Smooth muscle cell (in vitro differentiated cells): Measurements from ENCODE around the gene TXNDC2. TPM values are rescaled to one million over a fixed set of nuclear protein-coding genes. Genes with fewer than 3 reads are reported as not detected.
A peak's percentile ranks its signal among the peaks of the same experiment; 100 is the strongest.

Experiments used
- DNase-seq: peaks from one replicate; lab custom pipeline; 2025; ENCODE audit not compliant: unreplicated experiment; lab: John Stamatoyannopoulos, UW
- H2AFZ ChIP-seq: fragments of 200-600 bp; sonication (generic); 2 replicates; pipeline ENCODE4 v1.6.0; 2016; ENCODE audit warnings: antibody characterized with exemption, low read depth, mild to moderate bottlenecking
- H3F3A ChIP-seq: fragments of 200-600 bp; sonication (generic); 2 replicates; pipeline ENCODE4 v1.6.0; 2017; ENCODE audit warnings: antibody characterized with exemption, low read depth
- H3K27ac ChIP-seq: fragments of 200-600 bp; sonication (generic); 2 replicates; pipeline ENCODE4 v1.5.1; 2016; ENCODE audit warnings: low read depth, mild to moderate bottlenecking
- H3K27me3 ChIP-seq: fragments of 200-600 bp; sonication (generic); 2 replicates; pipeline ENCODE4 v1.6.1; 2016; ENCODE audit warnings: low read depth, mild to moderate bottlenecking
- H3K36me3 ChIP-seq: fragments of 200-600 bp; sonication (generic); 2 replicates; pipeline ENCODE4 v1.5.1; 2016; ENCODE audit warnings: low read depth
- H3K4me1 ChIP-seq: fragments of 200-600 bp; sonication (generic); 2 replicates; pipeline ENCODE4 v1.5.1; 2016; ENCODE audit warnings: low read depth
- H3K4me2 ChIP-seq: fragments of 200-600 bp; sonication (generic); 2 replicates; pipeline ENCODE4 v1.6.0; 2016; ENCODE audit warnings: mild to moderate bottlenecking
- H3K4me3 ChIP-seq: fragments of 200-600 bp; sonication (generic); 2 replicates; pipeline ENCODE4 v1.5.1; 2016; ENCODE audit warnings: mild to moderate bottlenecking
- H3K79me2 ChIP-seq: fragments of 200-600 bp; sonication (generic); 2 replicates; pipeline ENCODE4 v1.6.0; 2016; ENCODE audit warnings: low read depth, mild to moderate bottlenecking
- H3K9ac ChIP-seq: fragments of 200-600 bp; sonication (generic); 2 replicates; pipeline ENCODE4 v1.6.0; 2016; ENCODE audit warnings: low read depth
- H3K9me3 ChIP-seq: fragments of 200-600 bp; sonication (generic); replicated peaks from 2 replicates; pipeline ENCODE4 v1.5.1; 2016; ENCODE audit warnings: low read depth
- H4K20me1 ChIP-seq: fragments of 200-600 bp; sonication (generic); 2 replicates; pipeline ENCODE4 v1.6.0; 2016; ENCODE audit warnings: low read depth
- CTCF ChIP-seq: fragments of 200-600 bp; sonication (generic); IDR thresholded peaks from 2 replicates; pipeline ENCODE4 v1.5.1; 2017; ENCODE audit warnings: borderline replicate concordance, mild to moderate bottlenecking, antibody characterized with exemption; ENCODE audit not compliant: insufficient read depth, poor library complexity, severe bottlenecking
- WGBS: methylation state at CpG from one replicate; pipeline ENCODE4 v1.1.7; 2016; ENCODE audit warnings: low lambda C conversion rate; 5-methylcytosine and 5-hydroxymethylcytosine counted together
- polyA plus RNA-seq: library from polyadenylated mRNA; unstranded; fragments of >200 nt; fragmentation: Nextera tagmentation; extraction: Ambion mirVana; gene quantifications from 2 replicates; pipeline ENCODE4 v1.2.1, GENCODE V29; 2016
- total RNA-seq: library from RNA; depleted of rRNA; stranded (reverse); fragments of >200 nt; gene quantifications from 2 replicates; pipeline ENCODE4 v1.2.3, GENCODE V29; 2014

TXNDC2 gene
- total and polyA plus RNA-seq, 2 experiments from 2014 or later, result 0.58 TPM; not detected in 1

DNA sequence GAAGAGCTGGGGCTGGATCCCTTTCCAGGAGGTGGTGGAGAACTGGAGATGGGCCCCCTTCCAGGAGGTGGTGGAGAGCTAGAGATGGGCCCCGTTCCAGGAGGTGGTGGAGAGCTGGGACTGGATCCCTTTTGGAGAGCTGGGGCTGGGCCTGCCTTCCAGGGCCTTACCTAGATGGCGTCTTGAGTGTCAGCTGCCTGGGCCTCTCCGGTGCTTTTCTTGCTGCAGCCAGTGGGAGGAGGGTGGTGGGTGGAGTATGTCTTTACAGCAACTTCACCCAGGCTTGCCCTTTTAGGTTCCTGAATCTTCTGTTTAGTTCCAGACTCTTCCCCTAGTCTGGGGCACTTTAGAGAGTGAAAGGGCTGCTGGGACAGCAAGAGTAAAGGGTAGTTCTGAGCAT lies 19.1 kb upstream of the TXNDC2 start:
- no peaks in the 10 kb centered on the region for H4K20me1 ChIP-seq
- H3F3A ChIP-seq, result peaks cover 32% of the 10 kb centered on the region
- H3K27me3 ChIP-seq, result no peaks in the 10 kb centered on the region
- H3K4me3 ChIP-seq, result no peak overlapping the region
- no peak overlapping the region for H2AFZ ChIP-seq
- H3K9me3 ChIP-seq, result no peaks in the 10 kb centered on the region
- no peaks in the 10 kb centered on the region for H3K79me2 ChIP-seq
- no peak overlapping the region for H3K9ac ChIP-seq
- H3K36me3 ChIP-seq, result no peaks in the 10 kb centered on the region
- H3K4me2 ChIP-seq, result no peak overlapping the region
- WGBS, result 71% methylated on average over 3 of the region's 3 CpGs
- no peak overlapping the region for H3K27ac ChIP-seq
- H3K4me1 ChIP-seq, result peaks cover 17% of the 10 kb centered on the region
- no peak for TF ChIP-seq CTCF
- no peak for DNase-seq

DNA sequence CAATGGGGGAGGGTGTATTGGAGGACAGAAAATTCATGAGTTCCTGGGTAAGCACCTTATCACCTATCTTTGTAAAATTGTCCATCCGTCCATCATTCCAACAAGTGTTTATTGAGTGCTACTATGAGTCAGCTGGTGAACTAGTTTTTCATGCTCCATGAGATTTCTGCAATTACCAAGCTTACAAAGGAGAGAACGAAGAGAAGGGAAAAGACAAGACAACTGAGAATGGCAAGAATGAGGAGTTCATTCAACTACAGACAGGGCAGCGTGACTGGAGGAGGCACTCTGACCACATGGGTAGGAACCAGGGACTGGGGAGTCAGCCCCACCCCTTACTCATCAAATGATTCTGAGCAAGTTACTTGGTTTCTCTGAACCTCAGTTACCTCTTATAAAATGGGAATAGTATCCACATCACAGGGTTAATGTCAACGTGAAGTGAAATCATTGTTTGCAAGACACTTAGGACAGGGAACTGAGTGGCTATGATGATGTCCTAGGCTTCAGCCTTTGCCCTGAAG lies 18.6 kb upstream of the TXNDC2 start:
- no peak for TF ChIP-seq CTCF
- H3K79me2 ChIP-seq, result no peaks in the 10 kb centered on the region
- no peaks in the 10 kb centered on the region for H4K20me1 ChIP-seq
- H3F3A ChIP-seq, result peaks cover 27% of the 10 kb centered on the region
- H3K27ac ChIP-seq, result peak overlapping the region; percentile 61
- no peaks in the 10 kb centered on the region for H3K27me3 ChIP-seq
- DNase-seq, result no peak
- H3K9ac ChIP-seq, result no peak overlapping the region
- 39% methylated on average over 4 of the region's 4 CpGs for WGBS
- no peaks in the 10 kb centered on the region for H3K36me3 ChIP-seq
- H3K4me2 ChIP-seq, result peak overlapping the region; percentile 15
- H3K9me3 ChIP-seq, result no peaks in the 10 kb centered on the region
- H2AFZ ChIP-seq, result no peak overlapping the region
- H3K4me1 ChIP-seq, result peaks cover 17% of the 10 kb centered on the region
- H3K4me3 ChIP-seq, result no peak overlapping the region

DNA sequence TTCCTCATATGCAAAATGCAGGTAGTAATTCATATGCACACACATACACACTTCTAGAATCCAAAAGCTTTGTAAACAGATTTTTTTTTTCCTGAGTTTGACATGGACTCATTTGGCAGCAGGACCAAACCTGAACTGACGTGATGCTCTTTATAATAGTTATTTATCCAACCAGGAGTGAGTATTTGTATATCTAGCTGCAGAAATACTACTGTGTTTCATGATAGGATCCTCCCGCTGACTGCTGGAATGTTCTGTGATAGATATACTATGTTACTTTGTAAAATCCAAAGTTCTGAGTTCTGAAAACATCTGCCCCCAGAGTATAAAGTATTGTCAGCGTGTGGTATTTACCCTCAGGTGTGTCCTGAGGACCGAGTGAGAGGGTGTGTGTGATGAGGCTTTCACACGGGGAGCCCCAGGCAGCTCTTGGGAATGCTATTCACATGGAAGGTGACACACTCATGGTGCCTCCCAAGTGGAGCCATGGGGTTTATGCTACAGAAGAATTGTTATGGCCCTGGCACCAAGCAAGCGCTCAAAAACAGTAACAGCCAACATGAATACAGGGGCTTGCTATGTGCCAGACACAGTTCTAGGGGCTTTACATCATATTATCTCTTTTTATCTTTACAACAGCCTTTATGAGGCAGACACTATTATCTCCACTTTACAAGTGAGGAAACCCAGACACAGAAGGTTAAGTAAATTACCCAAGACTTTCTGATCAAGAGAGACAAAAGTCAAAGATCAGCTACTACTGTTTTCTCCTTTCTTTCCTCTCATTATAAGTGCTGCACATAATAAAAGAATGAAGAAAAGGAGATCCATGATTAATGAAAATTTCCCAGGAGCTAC lies 16.7 kb upstream of the TXNDC2 start:
- Histone ChIP-seq H3K9ac (no peak overlapping the region), H3K79me2 (no peaks in the 10 kb centered on the region), H3K9me3 (no peaks in the 10 kb centered on the region), H3K36me3 (no peaks in the 10 kb centered on the region), H3K4me1 (peaks cover 17% of the 10 kb centered on the region), H4K20me1 (no peaks in the 10 kb centered on the region), H2AFZ (no peak overlapping the region), H3F3A (peaks cover 22% of the 10 kb centered on the region), H3K4me3 (no peak overlapping the region), H3K27me3 (no peaks in the 10 kb centered on the region), H3K27ac (peak overlapping the region; percentile 70), H3K4me2 (peak overlapping the region; percentile 56)
- DNase-seq, result no peak
- no peak for TF ChIP-seq CTCF
- WGBS, result 13% methylated on average over 6 of the region's 6 CpGs
